OCI-LY1 (cell line): Measurements from ENCODE around the gene A2M.

Source experiments
- CTCF ChIP-seq: fragments of 200-600 bp; sonication (generic), shearing (Covaris generic); IDR thresholded peaks from 2 replicates; pipeline ENCODE4 v1.5.1; 2017; ENCODE audit warnings: mild to moderate bottlenecking, antibody characterized with exemption, low read length, moderate library complexity, mixed read lengths
- EZH2 ChIP-seq: fragments of 200-600 bp; sonication (generic), shearing (Covaris generic); IDR thresholded peaks from 2 replicates; pipeline ENCODE4 v1.8.0; 2017; ENCODE audit warnings: borderline replicate concordance, mixed run types, mild to moderate bottlenecking, antibody characterized with exemption, low read length, moderate library complexity, mixed read lengths

GRCh38 chr12:9111525-9111924, 4.2 kb downstream of the A2M start:
- TF ChIP-seq CTCF (no peak), EZH2 (no peak)
